ENCODE results near the gene TAS1R3.

The TAS1R3 gene

GRCh38 chr1:1331068-1331965 is at the start of gene TAS1R3:
Gene TAS1R3, plus strand, starts transcription at chr1:1331280. Its CDS starts 66 bp downstream, at chr1:1331346.
- Histone ChIP-seq H3K4me1 (ENCODE audit: control insufficient read depth in 2 of 2, insufficient read depth in 2 of 2, low read length in 2 of 2) (peaks cover 13 to 20% of the 10 kb centered on the region in 2 donors), H3K36me3 (ENCODE audit: control insufficient read depth in 2 of 2, insufficient read depth in 2 of 2, low read length in 2 of 2) (peaks cover 4 to 10% of the 10 kb centered on the region in 2 donors)

GRCh38 chr1:1281533-1282321 is 49.4 kb upstream of the TAS1R3 start:
- H3K4me1 ChIP-seq (ENCODE audit: control insufficient read depth in 2 of 2, insufficient read depth in 2 of 2, low read length in 2 of 2) = peaks cover 16 to 21% of the 10 kb centered on the region in 2 donors
- peak overlapping the region; percentile 48 to 77 for H3K27ac ChIP-seq (ENCODE audit: low read depth in 2 of 2, low read length in 2 of 2)
- no peaks in the 10 kb centered on the region for H3K9me3 ChIP-seq (ENCODE audit: control insufficient read depth in 2 of 2, low read length in 2 of 2)
- no peak overlapping the region for H3K4me3 ChIP-seq (ENCODE audit: low read length in 2 of 2)
- H3K9ac ChIP-seq (ENCODE audit: low read depth in 1 of 2, low read length in 2 of 2) = peak overlapping the region in 1 of 2 donors; percentile 57
- H3K36me3 ChIP-seq (ENCODE audit: control insufficient read depth in 2 of 2, insufficient read depth in 2 of 2, low read length in 2 of 2) = no peaks in the 10 kb centered on the region
- H3K27me3 ChIP-seq (ENCODE audit: control insufficient read depth in 2 of 2, insufficient read depth in 2 of 2, low read length in 2 of 2) = peaks cover under 1 to 13% of the 10 kb centered on the region in 2 donors

More at GRCh38 chr1:1331068-1331965, at the start of gene TAS1R3:
- Histone ChIP-seq H3K27me3 (ENCODE audit: control insufficient read depth in 2 of 2, insufficient read depth in 2 of 2, low read length in 2 of 2) (peaks cover 3 to 7% of the 10 kb centered on the region in 2 donors), H3K9ac (ENCODE audit: low read depth in 1 of 2, low read length in 2 of 2) (no peak within 1 kb of the TSS), H3K27ac (ENCODE audit: low read depth in 2 of 2, low read length in 2 of 2) (peak within 1 kb of the TSS in 1 of 2 donors; percentile 67), H3K9me3 (ENCODE audit: control insufficient read depth in 2 of 2, low read length in 2 of 2) (no peaks in the 10 kb centered on the region), H3K4me3 (ENCODE audit: low read length in 2 of 2) (peak within 1 kb of the TSS in 1 of 2 donors; percentile 31)

- Histone ChIP-seq H3K27ac (ENCODE audit: low read depth in 2 of 2, low read length in 2 of 2) (no peak overlapping the region), H3K4me1 (ENCODE audit: control insufficient read depth in 2 of 2, insufficient read depth in 2 of 2, low read length in 2 of 2) (peaks cover 16 to 21% of the 10 kb centered on the region in 2 donors), H3K36me3 (ENCODE audit: control insufficient read depth in 2 of 2, insufficient read depth in 2 of 2, low read length in 2 of 2) (no peaks in the 10 kb centered on the region), H3K27me3 (ENCODE audit: control insufficient read depth in 2 of 2, insufficient read depth in 2 of 2, low read length in 2 of 2) (peaks cover 4 to 24% of the 10 kb centered on the region in 2 donors), H3K9me3 (ENCODE audit: control insufficient read depth in 2 of 2, low read length in 2 of 2) (no peaks in the 10 kb centered on the region), H3K9ac (ENCODE audit: low read depth in 1 of 2, low read length in 2 of 2) (no peak overlapping the region), H3K4me3 (ENCODE audit: low read length in 2 of 2) (no peak overlapping the region)
These were observed 48.1 kb upstream of the TAS1R3 start for GRCh38 chr1:1282998-1283397.

GRCh38 chr1:1283821-1284220 is 47.3 kb upstream of the TAS1R3 start:
- no peak overlapping the region for H3K4me3 ChIP-seq (ENCODE audit: low read length in 2 of 2)
- H3K27ac ChIP-seq (ENCODE audit: low read depth in 2 of 2, low read length in 2 of 2) = no peak overlapping the region
- H3K36me3 ChIP-seq (ENCODE audit: control insufficient read depth in 2 of 2, insufficient read depth in 2 of 2, low read length in 2 of 2) = no peaks in the 10 kb centered on the region
- no peak overlapping the region for H3K9ac ChIP-seq (ENCODE audit: low read depth in 1 of 2, low read length in 2 of 2)
- H3K9me3 ChIP-seq (ENCODE audit: control insufficient read depth in 2 of 2, low read length in 2 of 2) = no peaks in the 10 kb centered on the region
- peaks cover 16 to 21% of the 10 kb centered on the region in 2 donors for H3K4me1 ChIP-seq (ENCODE audit: control insufficient read depth in 2 of 2, insufficient read depth in 2 of 2, low read length in 2 of 2)
- peaks cover 4 to 24% of the 10 kb centered on the region in 2 donors for H3K27me3 ChIP-seq (ENCODE audit: control insufficient read depth in 2 of 2, insufficient read depth in 2 of 2, low read length in 2 of 2)

- Histone ChIP-seq H3K27ac (ENCODE audit: low read depth in 2 of 2, low read length in 2 of 2) (no peak overlapping the region), H3K27me3 (ENCODE audit: control insufficient read depth in 2 of 2, insufficient read depth in 2 of 2, low read length in 2 of 2) (peaks cover 4 to 24% of the 10 kb centered on the region in 2 donors), H3K36me3 (ENCODE audit: control insufficient read depth in 2 of 2, insufficient read depth in 2 of 2, low read length in 2 of 2) (no peaks in the 10 kb centered on the region), H3K4me3 (ENCODE audit: low read length in 2 of 2) (no peak overlapping the region), H3K4me1 (ENCODE audit: control insufficient read depth in 2 of 2, insufficient read depth in 2 of 2, low read length in 2 of 2) (peaks cover 16 to 21% of the 10 kb centered on the region in 2 donors), H3K9ac (ENCODE audit: low read depth in 1 of 2, low read length in 2 of 2) (no peak overlapping the region), H3K9me3 (ENCODE audit: control insufficient read depth in 2 of 2, low read length in 2 of 2) (no peaks in the 10 kb centered on the region)
These were observed 46.6 kb upstream of the TAS1R3 start for GRCh38 chr1:1284221-1285101.

- no peaks in the 10 kb centered on the region for H3K9me3 ChIP-seq (ENCODE audit: control insufficient read depth in 2 of 2, low read length in 2 of 2)
- no peak overlapping the region for H3K4me3 ChIP-seq (ENCODE audit: low read length in 2 of 2)
These were observed 45.9 kb upstream of the TAS1R3 start for GRCh38 chr1:1285102-1285571.

GRCh38 chr1:1285611-1286311 is 45.3 kb upstream of the TAS1R3 start:
- Histone ChIP-seq H3K9me3 (ENCODE audit: control insufficient read depth in 2 of 2, low read length in 2 of 2) (no peaks in the 10 kb centered on the region), H3K9ac (ENCODE audit: low read depth in 1 of 2, low read length in 2 of 2) (no peak overlapping the region), H3K4me3 (ENCODE audit: low read length in 2 of 2) (no peak overlapping the region), H3K27ac (ENCODE audit: low read depth in 2 of 2, low read length in 2 of 2) (no peak overlapping the region), H3K4me1 (ENCODE audit: control insufficient read depth in 2 of 2, insufficient read depth in 2 of 2, low read length in 2 of 2) (peaks cover 16 to 25% of the 10 kb centered on the region in 2 donors), H3K36me3 (ENCODE audit: control insufficient read depth in 2 of 2, insufficient read depth in 2 of 2, low read length in 2 of 2) (no peaks in the 10 kb centered on the region), H3K27me3 (ENCODE audit: control insufficient read depth in 2 of 2, insufficient read depth in 2 of 2, low read length in 2 of 2) (peaks cover 4 to 28% of the 10 kb centered on the region in 2 donors)

More at GRCh38 chr1:1285102-1285571, 45.9 kb upstream of the TAS1R3 start:
- Histone ChIP-seq H3K4me1 (ENCODE audit: control insufficient read depth in 2 of 2, insufficient read depth in 2 of 2, low read length in 2 of 2) (peaks cover 16 to 21% of the 10 kb centered on the region in 2 donors), H3K9ac (ENCODE audit: low read depth in 1 of 2, low read length in 2 of 2) (no peak overlapping the region), H3K27ac (ENCODE audit: low read depth in 2 of 2, low read length in 2 of 2) (no peak overlapping the region), H3K27me3 (ENCODE audit: control insufficient read depth in 2 of 2, insufficient read depth in 2 of 2, low read length in 2 of 2) (peaks cover 4 to 26% of the 10 kb centered on the region in 2 donors), H3K36me3 (ENCODE audit: control insufficient read depth in 2 of 2, insufficient read depth in 2 of 2, low read length in 2 of 2) (no peaks in the 10 kb centered on the region)

- H3K9ac ChIP-seq (ENCODE audit: low read depth in 1 of 2, low read length in 2 of 2) = no peak overlapping the region
- H3K4me1 ChIP-seq (ENCODE audit: control insufficient read depth in 2 of 2, insufficient read depth in 2 of 2, low read length in 2 of 2) = peaks cover 16 to 27% of the 10 kb centered on the region in 2 donors
- H3K36me3 ChIP-seq (ENCODE audit: control insufficient read depth in 2 of 2, insufficient read depth in 2 of 2, low read length in 2 of 2) = no peaks in the 10 kb centered on the region
- H3K27ac ChIP-seq (ENCODE audit: low read depth in 2 of 2, low read length in 2 of 2) = no peak overlapping the region
- H3K9me3 ChIP-seq (ENCODE audit: control insufficient read depth in 2 of 2, low read length in 2 of 2) = no peaks in the 10 kb centered on the region
- no peak overlapping the region for H3K4me3 ChIP-seq (ENCODE audit: low read length in 2 of 2)
- H3K27me3 ChIP-seq (ENCODE audit: control insufficient read depth in 2 of 2, insufficient read depth in 2 of 2, low read length in 2 of 2) = peaks cover 4 to 28% of the 10 kb centered on the region in 2 donors
These were observed 44.5 kb upstream of the TAS1R3 start for GRCh38 chr1:1286313-1287261.

Measured in mucosa of rectum (tissue), 2 donors.